ENCODE measurements around the gene LRRC36.

Gene LRRC36

DNA sequence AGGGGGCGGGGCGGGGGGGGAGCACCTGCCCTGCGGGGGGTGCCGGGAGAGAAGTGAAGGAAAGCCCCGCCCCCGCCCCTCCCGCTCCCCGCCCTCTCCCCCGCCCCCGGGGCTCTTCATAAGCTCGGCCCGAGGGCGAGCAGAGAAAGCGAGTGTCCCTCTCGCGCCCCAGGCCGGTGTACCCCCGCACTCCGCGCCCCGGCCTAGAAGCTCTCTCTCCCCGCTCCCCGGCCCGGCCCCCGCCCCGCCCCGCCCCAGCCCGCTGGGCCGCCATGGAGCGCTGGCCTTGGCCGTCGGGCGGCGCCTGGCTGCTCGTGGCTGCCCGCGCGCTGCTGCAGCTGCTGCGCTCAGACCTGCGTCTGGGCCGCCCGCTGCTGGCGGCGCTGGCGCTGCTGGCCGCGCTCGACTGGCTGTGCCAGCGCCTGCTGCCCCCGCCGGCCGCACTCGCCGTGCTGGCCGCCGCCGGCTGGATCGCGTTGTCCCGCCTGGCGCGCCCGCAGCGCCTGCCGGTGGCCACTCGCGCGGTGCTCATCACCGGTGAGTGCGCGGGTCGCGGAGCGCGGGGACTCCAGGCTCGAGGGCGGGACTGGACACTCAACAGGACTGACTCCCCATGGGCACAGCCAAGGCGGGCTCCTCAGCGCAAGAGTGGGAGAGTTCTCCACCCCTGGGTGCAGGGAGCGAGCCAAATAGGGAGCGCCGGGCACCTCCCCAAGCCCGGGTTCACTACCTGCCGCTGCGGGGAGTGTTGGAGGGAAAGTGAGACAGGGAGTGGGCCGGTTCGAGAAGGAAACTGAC is 104.6 kb downstream of the LRRC36 start, which contains the start of gene HSD11B2:
Gene HSD11B2, plus strand, starts transcription at position 145 of the 798 bp plus-strand sequence. Its CDS starts 128 bp downstream, at position 273.
- peak; percentile 72 to 74 for DNase-seq
- Histone ChIP-seq H2BK5ac (ENCODE audit: low read depth, low read length, poor library complexity) (no peak within 1 kb of the TSS), H3K79me2 (ENCODE audit: control insufficient read depth, insufficient read depth, low read length, poor library complexity) (no peaks in the 10 kb centered on the region), H2BK120ac (ENCODE audit: insufficient read depth, low read length, poor library complexity) (no peak within 1 kb of the TSS), H3K79me1 (ENCODE audit: low read length) (no peaks in the 10 kb centered on the region), H3K27me3 (ENCODE audit: insufficient read depth, low read length) (peaks cover 28% of the 10 kb centered on the region), H3K4me2 (ENCODE audit: low read length) (peak within 1 kb of the TSS; percentile 81), H2AFZ (ENCODE audit: insufficient read depth, low read length, poor library complexity) (peak within 1 kb of the TSS; percentile 50), H2AK5ac (ENCODE audit: low read length) (no peak within 1 kb of the TSS), H4K8ac (ENCODE audit: low read depth, low read length) (no peak within 1 kb of the TSS), H3K4ac (ENCODE audit: low read depth, low read length) (no peak within 1 kb of the TSS), H3K27ac (ENCODE audit: low read depth, low read length) (peak within 1 kb of the TSS; percentile 3), H3K4me3 (ENCODE audit: low read depth, low read length) (peak within 1 kb of the TSS; percentile 62), H3K36me3 (ENCODE audit: control insufficient read depth in 1 of 2, insufficient read depth in 2 of 2, low read length in 2 of 2) (peaks cover 7% of the 10 kb centered on the region in 2 experiments), H3K18ac (ENCODE audit: low read length) (no peak within 1 kb of the TSS), H3K9ac (ENCODE audit: low read length) (no peak within 1 kb of the TSS), H3K14ac (ENCODE audit: low read length) (peak within 1 kb of the TSS; percentile 13), H2BK12ac (ENCODE audit: low read length) (no peak within 1 kb of the TSS), H4K12ac (ENCODE audit: low read depth, low read length) (no peak within 1 kb of the TSS), H4K91ac (ENCODE audit: low read depth, low read length) (no peak within 1 kb of the TSS), H3K23ac (ENCODE audit: low read length) (no peak within 1 kb of the TSS), H3K4me1 (ENCODE audit: control insufficient read depth in 1 of 2, insufficient read depth in 2 of 2, low read length in 2 of 2) (peaks cover 9 to 16% of the 10 kb centered on the region in 2 experiments), H3K9me3 (ENCODE audit: insufficient read depth, low read depth, low read length) (peaks cover 4% of the 10 kb centered on the region)
- WGBS (ENCODE audit: extremely low coverage, insufficient coverage, insufficient read length): no CpG with 5 or more reads among the region's 87 CpGs

DNA sequence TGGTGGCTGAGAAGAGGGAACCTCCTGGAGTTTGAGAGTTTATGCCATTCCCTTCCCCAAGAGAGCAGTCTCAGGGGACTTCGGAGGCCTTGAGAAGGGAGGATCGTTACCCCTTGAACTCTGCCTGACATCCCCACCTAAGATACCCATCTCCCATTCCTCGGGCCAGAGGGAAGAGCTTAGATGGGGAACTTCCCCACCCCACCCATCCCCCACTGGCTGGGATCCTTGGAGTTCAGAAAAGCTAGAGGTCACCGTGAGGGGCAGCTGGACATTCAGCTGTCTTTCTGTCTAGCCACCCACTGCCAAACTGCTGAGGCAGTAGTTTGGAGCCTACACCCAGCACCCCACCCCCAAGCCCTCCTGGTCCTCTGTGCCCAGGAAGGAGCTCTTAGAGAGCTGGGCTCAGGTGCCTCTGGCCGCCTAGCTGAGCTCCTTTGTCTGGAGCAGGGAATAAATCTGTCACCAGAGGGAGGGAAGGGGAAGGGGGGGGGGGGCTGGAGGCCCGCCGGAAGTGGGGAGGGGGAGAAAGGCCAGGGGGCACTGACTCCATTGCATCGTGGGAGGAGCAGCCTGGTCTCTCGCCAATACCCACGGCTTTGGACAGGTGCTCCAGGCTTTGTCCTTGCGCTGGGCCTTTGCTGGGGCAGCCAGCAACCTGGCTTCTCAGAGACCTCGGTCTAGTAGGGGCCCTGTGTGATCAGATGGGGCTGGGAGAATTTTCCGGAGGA is 105.3 kb downstream of the LRRC36 start:
- H4K8ac ChIP-seq (ENCODE audit: low read depth, low read length): no peak overlapping the region
- no peak overlapping the region for H2BK120ac ChIP-seq (ENCODE audit: insufficient read depth, low read length, poor library complexity)
- peaks cover 13 to 14% of the 10 kb centered on the region in 2 experiments for H3K36me3 ChIP-seq (ENCODE audit: control insufficient read depth in 1 of 2, insufficient read depth in 2 of 2, low read length in 2 of 2)
- peaks cover 28% of the 10 kb centered on the region for H3K27me3 ChIP-seq (ENCODE audit: insufficient read depth, low read length)
- H3K79me1 ChIP-seq (ENCODE audit: low read length): no peaks in the 10 kb centered on the region
- no peak overlapping the region for H2AK5ac ChIP-seq (ENCODE audit: low read length)
- no peak overlapping the region for H2AFZ ChIP-seq (ENCODE audit: insufficient read depth, low read length, poor library complexity)
- no peak overlapping the region for H3K4me3 ChIP-seq (ENCODE audit: low read depth, low read length)
- H3K14ac ChIP-seq (ENCODE audit: low read length): no peak overlapping the region
- H2BK5ac ChIP-seq (ENCODE audit: low read depth, low read length, poor library complexity): no peak overlapping the region
- no peak overlapping the region for H4K91ac ChIP-seq (ENCODE audit: low read depth, low read length)
- peaks cover 9 to 16% of the 10 kb centered on the region in 2 experiments for H3K4me1 ChIP-seq (ENCODE audit: control insufficient read depth in 1 of 2, insufficient read depth in 2 of 2, low read length in 2 of 2)
- no peak for DNase-seq
- H3K9ac ChIP-seq (ENCODE audit: low read length): no peak overlapping the region
- H3K18ac ChIP-seq (ENCODE audit: low read length): no peak overlapping the region
- no peaks in the 10 kb centered on the region for H3K79me2 ChIP-seq (ENCODE audit: control insufficient read depth, insufficient read depth, low read length, poor library complexity)
- peaks cover 4% of the 10 kb centered on the region for H3K9me3 ChIP-seq (ENCODE audit: insufficient read depth, low read depth, low read length)
- peak overlapping the region; percentile 81 for H3K4me2 ChIP-seq (ENCODE audit: low read length)
- no peak overlapping the region for H2BK12ac ChIP-seq (ENCODE audit: low read length)
- H3K27ac ChIP-seq (ENCODE audit: low read depth, low read length): no peak overlapping the region
- H4K12ac ChIP-seq (ENCODE audit: low read depth, low read length): no peak overlapping the region
- no peak overlapping the region for H3K23ac ChIP-seq (ENCODE audit: low read length)
- no peak overlapping the region for H3K4ac ChIP-seq (ENCODE audit: low read depth, low read length)
- no CpG with 5 or more reads among the region's 13 CpGs for WGBS (ENCODE audit: extremely low coverage, insufficient coverage, insufficient read length)

DNA sequence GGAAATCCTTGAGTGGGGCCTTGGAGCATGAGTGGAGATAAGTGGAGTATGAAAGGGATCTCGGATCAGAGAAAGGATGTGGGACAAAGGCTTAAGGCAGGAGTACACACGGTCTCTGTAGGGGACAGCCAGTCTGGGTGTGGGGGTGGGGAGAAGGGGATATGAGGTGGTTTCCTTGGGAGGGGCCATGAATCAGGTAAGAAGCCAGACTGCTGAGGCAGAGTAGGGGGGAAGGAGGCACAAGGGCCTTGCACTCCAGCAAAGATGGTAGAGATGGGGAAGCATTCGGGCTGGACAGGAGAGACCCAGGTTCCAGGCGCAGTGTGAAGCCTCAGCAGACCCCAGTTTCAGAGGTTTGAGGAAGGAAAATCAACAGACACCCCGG is 105.9 kb downstream of the LRRC36 start:
- DNase-seq: no peak

DNA sequence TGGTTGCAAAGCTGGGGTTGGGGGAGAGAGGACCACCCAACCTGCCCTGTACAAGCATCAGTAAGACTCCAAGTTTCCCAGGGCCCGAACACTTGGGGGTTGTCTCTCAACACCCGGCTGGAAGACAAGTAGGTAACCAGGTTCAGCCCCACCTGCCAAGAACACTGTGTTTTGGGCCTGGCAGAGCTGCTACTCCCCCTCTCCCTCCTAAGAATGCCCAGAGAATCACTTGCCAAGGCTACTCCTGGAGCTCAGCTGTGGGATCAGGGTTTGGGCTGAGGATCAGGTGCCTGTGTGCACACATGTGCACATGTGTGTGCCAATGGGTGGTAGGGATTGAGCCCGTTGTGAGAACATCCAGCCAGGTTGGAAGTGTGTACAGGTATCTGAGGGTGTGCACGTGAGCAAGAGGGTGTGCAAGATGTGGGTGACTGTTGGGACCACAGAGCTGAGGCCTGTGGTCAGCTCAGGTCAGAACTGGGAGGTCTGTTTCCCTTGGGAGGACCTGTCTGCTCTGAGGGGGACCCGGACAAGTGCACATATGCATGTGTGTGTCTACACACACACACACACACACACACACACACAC is 106.6 kb downstream of the LRRC36 start:
- WGBS (ENCODE audit: extremely low coverage, insufficient coverage, insufficient read length): no CpG with 5 or more reads among the region's 5 CpGs
- no peak overlapping the region for H3K18ac ChIP-seq (ENCODE audit: low read length)

More for the DNA sequence above, 105.9 kb downstream of the LRRC36 start:
- Histone ChIP-seq H3K9me3 (ENCODE audit: insufficient read depth, low read depth, low read length) (peaks cover 4% of the 10 kb centered on the region), H3K4ac (ENCODE audit: low read depth, low read length) (no peak overlapping the region), H3K9ac (ENCODE audit: low read length) (no peak overlapping the region), H4K91ac (ENCODE audit: low read depth, low read length) (no peak overlapping the region), H2AFZ (ENCODE audit: insufficient read depth, low read length, poor library complexity) (no peak overlapping the region), H3K14ac (ENCODE audit: low read length) (no peak overlapping the region), H4K8ac (ENCODE audit: low read depth, low read length) (no peak overlapping the region), H2BK12ac (ENCODE audit: low read length) (no peak overlapping the region), H3K79me1 (ENCODE audit: low read length) (no peaks in the 10 kb centered on the region), H4K12ac (ENCODE audit: low read depth, low read length) (no peak overlapping the region), H3K4me2 (ENCODE audit: low read length) (no peak overlapping the region), H3K4me1 (ENCODE audit: control insufficient read depth in 1 of 2, insufficient read depth in 2 of 2, low read length in 2 of 2) (peaks cover 9 to 16% of the 10 kb centered on the region in 2 experiments), H3K4me3 (ENCODE audit: low read depth, low read length) (no peak overlapping the region), H3K27me3 (ENCODE audit: insufficient read depth, low read length) (peaks cover 28% of the 10 kb centered on the region), H3K18ac (ENCODE audit: low read length) (no peak overlapping the region), H3K79me2 (ENCODE audit: control insufficient read depth, insufficient read depth, low read length, poor library complexity) (no peaks in the 10 kb centered on the region), H2BK120ac (ENCODE audit: insufficient read depth, low read length, poor library complexity) (no peak overlapping the region), H3K36me3 (ENCODE audit: control insufficient read depth in 1 of 2, insufficient read depth in 2 of 2, low read length in 2 of 2) (peaks cover 18 to 19% of the 10 kb centered on the region in 2 experiments), H3K27ac (ENCODE audit: low read depth, low read length) (no peak overlapping the region), H3K23ac (ENCODE audit: low read length) (no peak overlapping the region), H2BK5ac (ENCODE audit: low read depth, low read length, poor library complexity) (no peak overlapping the region), H2AK5ac (ENCODE audit: low read length) (no peak overlapping the region)
- no CpG with 5 or more reads among the region's 5 CpGs for WGBS (ENCODE audit: extremely low coverage, insufficient coverage, insufficient read length)

More for the DNA sequence above, 106.6 kb downstream of the LRRC36 start:
- Histone ChIP-seq H3K4me2 (ENCODE audit: low read length) (no peak overlapping the region), H3K4me3 (ENCODE audit: low read depth, low read length) (no peak overlapping the region), H3K79me1 (ENCODE audit: low read length) (no peaks in the 10 kb centered on the region), H2BK5ac (ENCODE audit: low read depth, low read length, poor library complexity) (no peak overlapping the region), H3K14ac (ENCODE audit: low read length) (no peak overlapping the region), H3K9me3 (ENCODE audit: insufficient read depth, low read depth, low read length) (peaks cover 4% of the 10 kb centered on the region), H3K27me3 (ENCODE audit: insufficient read depth, low read length) (peaks cover 28% of the 10 kb centered on the region), H4K91ac (ENCODE audit: low read depth, low read length) (no peak overlapping the region), H2AK5ac (ENCODE audit: low read length) (no peak overlapping the region), H2BK12ac (ENCODE audit: low read length) (no peak overlapping the region), H3K9ac (ENCODE audit: low read length) (no peak overlapping the region), H3K4ac (ENCODE audit: low read depth, low read length) (no peak overlapping the region), H3K79me2 (ENCODE audit: control insufficient read depth, insufficient read depth, low read length, poor library complexity) (no peaks in the 10 kb centered on the region), H3K27ac (ENCODE audit: low read depth, low read length) (no peak overlapping the region), H2AFZ (ENCODE audit: insufficient read depth, low read length, poor library complexity) (no peak overlapping the region), H4K12ac (ENCODE audit: low read depth, low read length) (no peak overlapping the region), H3K23ac (ENCODE audit: low read length) (no peak overlapping the region), H3K4me1 (ENCODE audit: control insufficient read depth in 1 of 2, insufficient read depth in 2 of 2, low read length in 2 of 2) (peaks cover 9 to 15% of the 10 kb centered on the region in 2 experiments), H3K36me3 (ENCODE audit: control insufficient read depth in 1 of 2, insufficient read depth in 2 of 2, low read length in 2 of 2) (peaks cover 25 to 26% of the 10 kb centered on the region in 2 experiments), H4K8ac (ENCODE audit: low read depth, low read length) (no peak overlapping the region), H2BK120ac (ENCODE audit: insufficient read depth, low read length, poor library complexity) (no peak overlapping the region)
- DNase-seq: no peak

Measured in trophoblast cell (in vitro differentiated cells and primary cell).